HG03575 (cell line): Measurements from ENCODE around the gene PRKAR2A.
"Not testable (repeated sequence)": the region's sequence is repeated elsewhere in the genome, so short reads cannot be mapped to it uniquely, and the experiment has no call there.

Experiments used
- ATAC-seq: cut with Tn5 transposase; IDR thresholded peaks from one replicate; pipeline ENCODE4 v1.9.1; 2021; ENCODE audit not compliant: unreplicated experiment, insufficient number of reproducible peaks, low FRiP score; ENCODE audit errors: extremely low read depth

PRKAR2A gene

GRCh38 chr3:48847053-48847503, 596 bp downstream of the PRKAR2A start:
- no peak for ATAC-seq

GRCh38 chr3:48845170-48845569, 2.5 kb downstream of the PRKAR2A start:
- no peak for ATAC-seq

GRCh38 chr3:48837163-48837562, 10.5 kb downstream of the PRKAR2A start:
- no peak for ATAC-seq

GRCh38 chr3:48835650-48836366, 11.9 kb downstream of the PRKAR2A start:
- ATAC-seq, result no peak

GRCh38 chr3:48832684-48833083, 15.0 kb downstream of the PRKAR2A start:
- no peak for ATAC-seq

- ATAC-seq, result no peak
Observed at GRCh38 chr3:48830715-48831114, 17.0 kb downstream of the PRKAR2A start.

- not testable (repeated sequence) for ATAC-seq
Observed at GRCh38 chr3:48829525-48829924, 18.1 kb downstream of the PRKAR2A start.

- ATAC-seq, result not testable (repeated sequence)
Observed at GRCh38 chr3:48827874-48828273, 19.8 kb downstream of the PRKAR2A start.

- no peak for ATAC-seq
Observed at GRCh38 chr3:48826451-48826850, 21.2 kb downstream of the PRKAR2A start.

- no peak for ATAC-seq
Observed at GRCh38 chr3:48820612-48821324, 26.9 kb downstream of the PRKAR2A start.

- ATAC-seq, result no peak
Observed at GRCh38 chr3:48819234-48820221, 28.1 kb downstream of the PRKAR2A start.

GRCh38 chr3:48811524-48811923, 36.1 kb downstream of the PRKAR2A start:
- no peak for ATAC-seq

GRCh38 chr3:48804930-48805329, 42.7 kb downstream of the PRKAR2A start:
- no peak for ATAC-seq

GRCh38 chr3:48800831-48801230, 46.8 kb downstream of the PRKAR2A start:
- ATAC-seq, result not testable (repeated sequence)

- ATAC-seq, result no peak
Observed at GRCh38 chr3:48798998-48799397, 48.7 kb downstream of the PRKAR2A start.

GRCh38 chr3:48797626-48798025, 50.0 kb downstream of the PRKAR2A start:
- no peak for ATAC-seq

GRCh38 chr3:48795997-48796732, 51.5 kb downstream of the PRKAR2A start:
- ATAC-seq, result no peak

GRCh38 chr3:48793484-48793883, 54.2 kb downstream of the PRKAR2A start:
- not testable (repeated sequence) for ATAC-seq

GRCh38 chr3:48789665-48790064, 58.0 kb downstream of the PRKAR2A start:
- no peak for ATAC-seq
